Smooth muscle cell (in vitro differentiated cells): ENCODE data around the gene TMCO1. TPM values are rescaled to one million over a fixed set of nuclear protein-coding genes. Genes with fewer than 3 reads are reported as not detected.

Experiments
- DNase-seq: peaks from one replicate; lab custom pipeline; 2025; ENCODE audit not compliant: unreplicated experiment; lab: John Stamatoyannopoulos, UW
- H2AFZ ChIP-seq: fragments of 200-600 bp; sonication (generic); 2 replicates; pipeline ENCODE4 v1.6.0; 2016; ENCODE audit warnings: antibody characterized with exemption, low read depth, mild to moderate bottlenecking
- H3F3A ChIP-seq: fragments of 200-600 bp; sonication (generic); 2 replicates; pipeline ENCODE4 v1.6.0; 2017; ENCODE audit warnings: antibody characterized with exemption, low read depth
- H3K27ac ChIP-seq: fragments of 200-600 bp; sonication (generic); 2 replicates; pipeline ENCODE4 v1.5.1; 2016; ENCODE audit warnings: low read depth, mild to moderate bottlenecking
- H3K27me3 ChIP-seq: fragments of 200-600 bp; sonication (generic); 2 replicates; pipeline ENCODE4 v1.6.1; 2016; ENCODE audit warnings: low read depth, mild to moderate bottlenecking
- H3K36me3 ChIP-seq: fragments of 200-600 bp; sonication (generic); 2 replicates; pipeline ENCODE4 v1.5.1; 2016; ENCODE audit warnings: low read depth
- H3K4me1 ChIP-seq: fragments of 200-600 bp; sonication (generic); 2 replicates; pipeline ENCODE4 v1.5.1; 2016; ENCODE audit warnings: low read depth
- H3K4me2 ChIP-seq: fragments of 200-600 bp; sonication (generic); 2 replicates; pipeline ENCODE4 v1.6.0; 2016; ENCODE audit warnings: mild to moderate bottlenecking
- H3K4me3 ChIP-seq: fragments of 200-600 bp; sonication (generic); 2 replicates; pipeline ENCODE4 v1.5.1; 2016; ENCODE audit warnings: mild to moderate bottlenecking
- H3K79me2 ChIP-seq: fragments of 200-600 bp; sonication (generic); 2 replicates; pipeline ENCODE4 v1.6.0; 2016; ENCODE audit warnings: low read depth, mild to moderate bottlenecking
- H3K9ac ChIP-seq: fragments of 200-600 bp; sonication (generic); 2 replicates; pipeline ENCODE4 v1.6.0; 2016; ENCODE audit warnings: low read depth
- H3K9me3 ChIP-seq: fragments of 200-600 bp; sonication (generic); replicated peaks from 2 replicates; pipeline ENCODE4 v1.5.1; 2016; ENCODE audit warnings: low read depth
- H4K20me1 ChIP-seq: fragments of 200-600 bp; sonication (generic); 2 replicates; pipeline ENCODE4 v1.6.0; 2016; ENCODE audit warnings: low read depth
- WGBS: methylation state at CpG from one replicate; pipeline ENCODE4 v1.1.7; 2016; ENCODE audit warnings: low lambda C conversion rate; 5-methylcytosine and 5-hydroxymethylcytosine counted together
- polyA plus RNA-seq: library from polyadenylated mRNA; unstranded; fragments of >200 nt; fragmentation: Nextera tagmentation; extraction: Ambion mirVana; gene quantifications from 2 replicates; pipeline ENCODE4 v1.2.1, GENCODE V29; 2016
- total RNA-seq: library from RNA; depleted of rRNA; stranded (reverse); fragments of >200 nt; gene quantifications from 2 replicates; pipeline ENCODE4 v1.2.3, GENCODE V29; 2014
- TF ChIP-seq, protein P1 (sequence below): fragments of 200-600 bp; sonication (generic); IDR thresholded peaks from 2 replicates; pipeline ENCODE4 v1.5.1; 2017; ENCODE audit warnings: borderline replicate concordance, mild to moderate bottlenecking, antibody characterized with exemption; ENCODE audit not compliant: insufficient read depth, poor library complexity, severe bottlenecking

Gene TMCO1
- total and polyA plus RNA-seq, 2 experiments from 2014 or later, result 135 to 146 TPM

- Histone ChIP-seq H3K4me3 (no peak overlapping the region), H3K79me2 (peaks cover 5% of the 10 kb centered on the region), H3K9me3 (no peaks in the 10 kb centered on the region), H3K4me1 (no peaks in the 10 kb centered on the region), H3K4me2 (no peak overlapping the region), H4K20me1 (peaks cover 14% of the 10 kb centered on the region), H3K27me3 (no peaks in the 10 kb centered on the region), H3F3A (no peaks in the 10 kb centered on the region), H3K9ac (no peak overlapping the region), H3K36me3 (peaks cover 17% of the 10 kb centered on the region), H2AFZ (no peak overlapping the region), H3K27ac (no peak overlapping the region)
- TF ChIP-seq, protein P1, sequence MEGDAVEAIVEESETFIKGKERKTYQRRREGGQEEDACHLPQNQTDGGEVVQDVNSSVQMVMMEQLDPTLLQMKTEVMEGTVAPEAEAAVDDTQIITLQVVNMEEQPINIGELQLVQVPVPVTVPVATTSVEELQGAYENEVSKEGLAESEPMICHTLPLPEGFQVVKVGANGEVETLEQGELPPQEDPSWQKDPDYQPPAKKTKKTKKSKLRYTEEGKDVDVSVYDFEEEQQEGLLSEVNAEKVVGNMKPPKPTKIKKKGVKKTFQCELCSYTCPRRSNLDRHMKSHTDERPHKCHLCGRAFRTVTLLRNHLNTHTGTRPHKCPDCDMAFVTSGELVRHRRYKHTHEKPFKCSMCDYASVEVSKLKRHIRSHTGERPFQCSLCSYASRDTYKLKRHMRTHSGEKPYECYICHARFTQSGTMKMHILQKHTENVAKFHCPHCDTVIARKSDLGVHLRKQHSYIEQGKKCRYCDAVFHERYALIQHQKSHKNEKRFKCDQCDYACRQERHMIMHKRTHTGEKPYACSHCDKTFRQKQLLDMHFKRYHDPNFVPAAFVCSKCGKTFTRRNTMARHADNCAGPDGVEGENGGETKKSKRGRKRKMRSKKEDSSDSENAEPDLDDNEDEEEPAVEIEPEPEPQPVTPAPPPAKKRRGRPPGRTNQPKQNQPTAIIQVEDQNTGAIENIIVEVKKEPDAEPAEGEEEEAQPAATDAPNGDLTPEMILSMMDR, result no peak
- WGBS, result 96% methylated on average over 1 of the region's 1 CpG
- no peak for DNase-seq
Measured at GRCh38 chr1:165679282-165680036, 89.2 kb downstream of the TMCO1 start.

GRCh38 chr1:165678509-165678908, 90.2 kb downstream of the TMCO1 start:
- H3K4me2 ChIP-seq, result no peak overlapping the region
- WGBS, result 54% methylated on average over 2 of the region's 2 CpGs
- no peaks in the 10 kb centered on the region for H3K9me3 ChIP-seq
- no peaks in the 10 kb centered on the region for H3K27me3 ChIP-seq
- H3F3A ChIP-seq, result no peaks in the 10 kb centered on the region
- no peaks in the 10 kb centered on the region for H3K79me2 ChIP-seq
- DNase-seq, result no peak
- H3K4me1 ChIP-seq, result no peaks in the 10 kb centered on the region
- no peak overlapping the region for H3K27ac ChIP-seq
- no peak overlapping the region for H3K9ac ChIP-seq
- peaks cover 4% of the 10 kb centered on the region for H4K20me1 ChIP-seq
- H3K36me3 ChIP-seq, result peaks cover 17% of the 10 kb centered on the region
- TF ChIP-seq, protein P1, result no peak
- no peak overlapping the region for H3K4me3 ChIP-seq
- H2AFZ ChIP-seq, result no peak overlapping the region

Other genes with a start within 250 kb of the TMCO1 start
- gene LRRC52, start 224.9 kb downstream of the TMCO1 start, total RNA-seq, result not detected in 2 replicates
- not detected in 2 replicates for gene LRRC52, start 224.9 kb downstream of the TMCO1 start, polyA plus RNA-seq
- 155 and 203 TPM in 2 replicates for gene MGST3, start 137.6 kb downstream of the TMCO1 start, total RNA-seq
- gene MGST3, start 137.6 kb downstream of the TMCO1 start, polyA plus RNA-seq, result 258 and 265 TPM in 2 replicates
- 27.4 and 76.8 TPM in 2 replicates for gene ALDH9A1, start 70.3 kb downstream of the TMCO1 start, total RNA-seq
- 26.3 and 31.5 TPM in 2 replicates for gene ALDH9A1, start 70.3 kb downstream of the TMCO1 start, polyA plus RNA-seq
- 27.5 and 39.5 TPM in 2 replicates for gene UCK2, start 58.7 kb upstream of the TMCO1 start, total RNA-seq
- 32.6 and 37.5 TPM in 2 replicates for gene UCK2, start 58.7 kb upstream of the TMCO1 start, polyA plus RNA-seq